Measurements from ENCODE around the gene IFRD2. TPM values are rescaled to one million over a fixed set of nuclear protein-coding genes. Genes with fewer than 3 reads are reported as not detected.
"Not testable (repeated sequence)": the region's sequence is repeated elsewhere in the genome, so short reads cannot be mapped to it uniquely, and the experiment has no call there.

IFRD2 gene
- total RNA-seq, 4 donors from 2014 or later, result 42.0 to 129 (median 56.2) TPM

DNA sequence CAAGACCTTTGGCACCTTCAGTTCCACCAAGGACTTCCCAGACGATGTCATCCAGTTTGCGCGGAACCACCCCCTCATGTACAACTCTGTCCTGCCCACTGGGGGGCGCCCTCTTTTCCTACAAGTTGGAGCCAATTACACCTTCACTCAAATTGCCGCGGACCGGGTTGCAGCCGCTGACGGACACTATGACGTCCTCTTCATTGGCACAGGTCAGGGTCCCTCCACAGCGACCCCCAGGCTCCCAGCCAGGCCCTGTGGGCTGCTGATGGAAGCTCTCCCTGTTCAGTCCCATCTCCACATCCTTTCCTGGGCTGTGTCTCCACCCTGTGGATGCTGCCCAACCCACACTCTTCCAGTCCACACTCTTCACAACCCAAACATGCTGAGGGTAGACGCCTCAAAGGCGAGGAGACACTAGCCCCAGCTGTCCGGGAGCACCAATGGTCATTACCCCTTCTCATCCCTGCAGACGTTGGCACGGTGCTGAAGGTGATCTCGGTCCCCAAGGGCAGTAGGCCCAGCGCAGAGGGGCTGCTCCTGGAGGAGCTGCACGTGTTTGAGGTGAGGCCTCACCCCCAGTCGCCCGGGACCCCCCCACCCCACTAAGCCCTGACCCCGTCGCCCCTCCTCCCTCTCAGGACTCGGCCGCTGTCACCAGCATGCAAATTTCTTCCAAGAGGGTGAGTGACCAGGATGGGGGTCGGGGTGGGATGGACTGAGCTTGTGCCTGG lies 17.7 kb downstream of the IFRD2 start:
- Histone ChIP-seq H3K9me3 (no peaks in the 10 kb centered on the region), H3K4me3 (peak overlapping the region in 1 of 4 donors; percentile 50), H3K36me3 (peaks cover 0 to 19% (median 0%) of the 10 kb centered on the region in 3 donors), H3K27me3 (peaks cover 0 to 15% of the 10 kb centered on the region in 2 donors), H3K27ac (peak overlapping the region; percentile 67 to 98 (median 84)), H3K4me1 (peaks cover 0 to 88% (median 53%) of the 10 kb centered on the region in 4 donors)
- WGBS, 2 donors, result 25 to 27% methylated on average over 18 to 26 of the region's 26 CpGs
- TF ChIP-seq EP300 (IDR thresholded peaks at IDR 0.05) (peak in 1 of 2 donors; percentile 54), POLR2A (IDR thresholded peaks at IDR 0.05) (no peak)
- TF ChIP-seq, protein P1, sequence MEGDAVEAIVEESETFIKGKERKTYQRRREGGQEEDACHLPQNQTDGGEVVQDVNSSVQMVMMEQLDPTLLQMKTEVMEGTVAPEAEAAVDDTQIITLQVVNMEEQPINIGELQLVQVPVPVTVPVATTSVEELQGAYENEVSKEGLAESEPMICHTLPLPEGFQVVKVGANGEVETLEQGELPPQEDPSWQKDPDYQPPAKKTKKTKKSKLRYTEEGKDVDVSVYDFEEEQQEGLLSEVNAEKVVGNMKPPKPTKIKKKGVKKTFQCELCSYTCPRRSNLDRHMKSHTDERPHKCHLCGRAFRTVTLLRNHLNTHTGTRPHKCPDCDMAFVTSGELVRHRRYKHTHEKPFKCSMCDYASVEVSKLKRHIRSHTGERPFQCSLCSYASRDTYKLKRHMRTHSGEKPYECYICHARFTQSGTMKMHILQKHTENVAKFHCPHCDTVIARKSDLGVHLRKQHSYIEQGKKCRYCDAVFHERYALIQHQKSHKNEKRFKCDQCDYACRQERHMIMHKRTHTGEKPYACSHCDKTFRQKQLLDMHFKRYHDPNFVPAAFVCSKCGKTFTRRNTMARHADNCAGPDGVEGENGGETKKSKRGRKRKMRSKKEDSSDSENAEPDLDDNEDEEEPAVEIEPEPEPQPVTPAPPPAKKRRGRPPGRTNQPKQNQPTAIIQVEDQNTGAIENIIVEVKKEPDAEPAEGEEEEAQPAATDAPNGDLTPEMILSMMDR (IDR thresholded peaks at IDR 0.05), result peak; percentile 66 to 89 (median 79)
- peak in 1 of 2 donors; percentile 66 for DNase-seq (ENCODE audit: low spot score in 2 of 2)

DNA sequence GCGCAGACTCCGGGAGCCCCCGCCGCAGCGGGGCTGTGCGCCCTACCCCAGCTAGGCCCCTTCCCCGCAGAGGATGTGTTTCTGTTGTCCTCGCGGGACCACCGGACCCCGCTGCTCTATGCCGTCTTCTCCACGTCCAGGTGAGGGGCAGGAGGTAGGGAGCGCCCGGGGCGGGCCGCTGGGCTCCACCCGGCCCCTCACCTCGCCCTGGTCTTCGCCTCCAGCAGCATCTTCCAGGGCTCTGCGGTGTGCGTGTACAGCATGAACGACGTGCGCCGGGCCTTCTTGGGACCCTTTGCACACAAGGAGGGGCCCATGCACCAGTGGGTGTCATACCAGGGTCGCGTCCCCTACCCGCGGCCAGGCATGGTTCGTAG lies 18.6 kb downstream of the IFRD2 start:
- DNase-seq (ENCODE audit: low spot score in 2 of 2), result no peak
- Histone ChIP-seq H3K4me3 (peak overlapping the region; percentile 16 to 50 (median 30)), H3K9me3 (no peaks in the 10 kb centered on the region), H3K4me1 (peaks cover 0 to 88% (median 54%) of the 10 kb centered on the region in 4 donors), H3K27me3 (peaks cover 0 to 15% of the 10 kb centered on the region in 2 donors), H3K27ac (peak overlapping the region; percentile 67 to 98 (median 84)), H3K36me3 (peaks cover 0 to 19% (median 0%) of the 10 kb centered on the region in 3 donors)
- 40 to 52% methylated on average over 11 to 24 of the region's 31 CpGs for WGBS, 2 donors
- TF ChIP-seq, protein P1 (IDR thresholded peaks at IDR 0.05), result no peak
- TF ChIP-seq EP300 (IDR thresholded peaks at IDR 0.05) (no peak), POLR2A (IDR thresholded peaks at IDR 0.05) (no peak)

- peaks cover 0 to 88% (median 58%) of the 10 kb centered on the region in 4 donors for H3K4me1 ChIP-seq
- H3K9me3 ChIP-seq, result no peaks in the 10 kb centered on the region
- WGBS, 2 donors, result 0 to 4% methylated on average over 32 to 56 of the region's 61 CpGs
- H3K36me3 ChIP-seq, result peaks cover 0 to 19% (median 0%) of the 10 kb centered on the region in 3 donors
- peak overlapping the region; percentile 85 to 98 (median 97) for H3K27ac ChIP-seq
- peak in 1 of 2 donors; percentile 2 for TF ChIP-seq POLR2A (IDR thresholded peaks at IDR 0.05)
- peak; percentile 23 to 85 for TF ChIP-seq EP300 (IDR thresholded peaks at IDR 0.05)
- TF ChIP-seq, protein P1 (IDR thresholded peaks at IDR 0.05), result peak; percentile 98 to 100 (median 98)
- peak overlapping the region; percentile 16 to 50 (median 30) for H3K4me3 ChIP-seq
- H3K27me3 ChIP-seq, result peaks cover 0 to 15% of the 10 kb centered on the region in 2 donors
- DNase-seq (ENCODE audit: low spot score in 2 of 2), result peak; percentile 85 to 95
Observed at GRCh38 chr3:50272911-50273688, 19.1 kb downstream of the IFRD2 start.

- 50 to 54% methylated on average over 10 of the region's 10 CpGs for WGBS, 2 donors
- Histone ChIP-seq H3K36me3 (peaks cover 0 to 19% (median 0%) of the 10 kb centered on the region in 3 donors), H3K27me3 (peaks cover 0 to 15% of the 10 kb centered on the region in 2 donors), H3K27ac (peak overlapping the region; percentile 85 to 98 (median 97)), H3K4me3 (peak overlapping the region in 2 of 4 donors; percentile 37 to 50), H3K4me1 (peaks cover 0 to 91% (median 61%) of the 10 kb centered on the region in 4 donors)
- not testable (repeated sequence) for DNase-seq (ENCODE audit: low spot score in 2 of 2); H3K9me3 ChIP-seq
Observed at GRCh38 chr3:50272538-50272910, 19.7 kb downstream of the IFRD2 start.

GRCh38 chr3:50271314-50271936 lies 20.8 kb downstream of the IFRD2 start:
- H3K4me1 ChIP-seq, result peaks cover 0 to 100% (median 69%) of the 10 kb centered on the region in 4 donors
- H3K27ac ChIP-seq, result peak overlapping the region; percentile 85 to 98 (median 97)

More at GRCh38 chr3:50271314-50271936, 20.8 kb downstream of the IFRD2 start:
- DNase-seq (ENCODE audit: low spot score in 2 of 2), result no peak
- Histone ChIP-seq H3K9me3 (no peaks in the 10 kb centered on the region), H3K4me3 (peak overlapping the region; percentile 37 to 63 (median 46)), H3K36me3 (peaks cover 0 to 12% (median 0%) of the 10 kb centered on the region in 3 donors), H3K27me3 (peaks cover 0 to 15% of the 10 kb centered on the region in 2 donors)
- TF ChIP-seq POLR2A (IDR thresholded peaks at IDR 0.05), result no peak
- TF ChIP-seq, protein P1 (IDR thresholded peaks at IDR 0.05), result no peak
- TF ChIP-seq EP300 (IDR thresholded peaks at IDR 0.05), result no peak
- WGBS, 2 donors, result 36 to 49% methylated on average over 10 of the region's 10 CpGs
